GM23338 (cell line): ENCODE measurements around the gene GPR37L1. TPM values are rescaled to one million over a fixed set of nuclear protein-coding genes. Genes with fewer than 3 reads are reported as not detected.

Experiments
- ATAC-seq: fragments of 200-7000 bp; cut with Tn5 transposase; 3 replicates; pipeline ENCODE4 v1.9.1; 2020
- DNase-seq: peaks from one replicate; pipeline ENCODE4 v3.0.0-alpha.2; 2015; ENCODE audit warnings: low spot score
- H2AFZ ChIP-seq: fragments of 200-600 bp; sonication (generic); 2 replicates; pipeline ENCODE4 v1.8.0; 2016; ENCODE audit warnings: antibody characterized with exemption, mild to moderate bottlenecking, moderate library complexity
- H3F3A ChIP-seq: fragments of 200-600 bp; sonication (generic); replicated peaks from 2 replicates; pipeline ENCODE4 v1.8.0; 2017; ENCODE audit warnings: antibody characterized with exemption, mixed run types, low read depth
- H3K27ac ChIP-seq: fragments of 200-600 bp; sonication (generic); 2 replicates; pipeline ENCODE4 v1.6.1; 2016; ENCODE audit warnings: low read depth
- H3K27me3 ChIP-seq: fragments of 200-600 bp; sonication (generic); 2 replicates; pipeline ENCODE4 v1.8.0; 2016; ENCODE audit warnings: mild to moderate bottlenecking, mixed run types, moderate library complexity; ENCODE audit not compliant: insufficient read depth
- H3K36me3 ChIP-seq: fragments of 200-600 bp; sonication (generic); 2 replicates; pipeline ENCODE4 v1.8.0; 2016; ENCODE audit warnings: mild to moderate bottlenecking; ENCODE audit not compliant: insufficient read depth
- H3K4me1 ChIP-seq: fragments of 200-600 bp; sonication (generic); 2 replicates; pipeline ENCODE4 v1.8.0; 2016; ENCODE audit warnings: mild to moderate bottlenecking, moderate library complexity; ENCODE audit not compliant: insufficient read depth
- H3K4me2 ChIP-seq: fragments of 200-600 bp; sonication (generic); 2 replicates; pipeline ENCODE4 v1.7.1; 2017; ENCODE audit warnings: mixed run types
- H3K4me3 ChIP-seq: fragments of 200-600 bp; sonication (generic); 2 replicates; pipeline ENCODE4 v1.6.1; 2016; ENCODE audit warnings: mixed run types
- H3K79me2 ChIP-seq: fragments of 200-600 bp; sonication (generic); replicated peaks from 2 replicates; pipeline ENCODE4 v1.8.0; 2017; ENCODE audit warnings: mild to moderate bottlenecking; ENCODE audit not compliant: insufficient read depth
- H3K9me2 ChIP-seq: fragments of 200-600 bp; sonication (generic); 2 replicates; pipeline ENCODE4 v1.8.0; 2017; ENCODE audit not compliant: insufficient read depth
- H4K20me1 ChIP-seq: fragments of 200-600 bp; sonication (generic); replicated peaks from 2 replicates; pipeline ENCODE4 v1.8.0; 2017; ENCODE audit warnings: mild to moderate bottlenecking; ENCODE audit not compliant: insufficient read depth
- H3K27ac Mint-ChIP-seq: 2 replicates; pipeline ENCODE4 v1.8.0; 2020; ENCODE audit warnings: inconsistent platforms, mild to moderate bottlenecking, moderate library complexity, mixed read lengths
- H3K27me3 Mint-ChIP-seq: 3 replicates; pipeline ENCODE4 v1.8.0; 2022; ENCODE audit warnings: low read depth, mild to moderate bottlenecking, moderate library complexity, mixed read lengths, inconsistent platforms; ENCODE audit not compliant: insufficient read depth, poor library complexity
- H3K36me3 Mint-ChIP-seq: 3 replicates; pipeline ENCODE4 v1.8.0; 2021; ENCODE audit warnings: low read depth, mild to moderate bottlenecking, inconsistent platforms, moderate library complexity, mixed read lengths
- H3K4me1 Mint-ChIP-seq: 3 replicates; pipeline ENCODE4 v1.8.0; 2020; ENCODE audit warnings: mild to moderate bottlenecking, inconsistent platforms, mixed read lengths
- H3K4me3 Mint-ChIP-seq: 3 replicates; pipeline ENCODE4 v1.8.0; 2021; ENCODE audit warnings: moderate library complexity, mild to moderate bottlenecking, inconsistent platforms, mixed read lengths
- H3K9me3 Mint-ChIP-seq: 3 replicates; pipeline ENCODE4 v1.8.0; 2020; ENCODE audit warnings: moderate library complexity, mild to moderate bottlenecking, inconsistent platforms, mixed read lengths
- CREB1 ChIP-seq: fragments of 250-450 bp; sonication (Bioruptor Pico); IDR thresholded peaks from 2 replicates; pipeline ENCODE4 v1.5.0; 2020; ENCODE audit warnings: low read depth, mild to moderate bottlenecking, moderate library complexity
- ETS1 ChIP-seq: IDR thresholded peaks from 2 replicates; pipeline ENCODE4 v1.6.1; 2016; ENCODE audit warnings: antibody characterized with exemption
- EZH2 ChIP-seq: fragments of 200-600 bp; sonication (generic); IDR thresholded peaks from one replicate; pipeline ENCODE4 v1.8.0; 2017; ENCODE audit warnings: antibody characterized with exemption, mild to moderate bottlenecking, low read depth; ENCODE audit not compliant: unreplicated experiment
- EZH2phosphoT487 ChIP-seq: fragments of 200-600 bp; sonication (generic); IDR thresholded peaks from one replicate; pipeline ENCODE4 v1.8.1; 2018; ENCODE audit warnings: antibody characterized with exemption; ENCODE audit not compliant: unreplicated experiment
- JUNB ChIP-seq: IDR thresholded peaks from one replicate; pipeline ENCODE4 v1.6.1; 2016; ENCODE audit warnings: antibody characterized with exemption; ENCODE audit not compliant: unreplicated experiment
- NANOG ChIP-seq: IDR thresholded peaks from 2 replicates; pipeline ENCODE4 v1.6.1; 2016; ENCODE audit warnings: antibody characterized with exemption, borderline replicate concordance
- POLR2AphosphoS5 ChIP-seq: IDR thresholded peaks from 2 replicates; pipeline ENCODE4 v1.6.1; 2016; ENCODE audit warnings: antibody characterized with exemption, low read depth
- STAT1 ChIP-seq: IDR thresholded peaks from one replicate; pipeline ENCODE4 v1.6.1; 2016; ENCODE audit warnings: antibody characterized with exemption; ENCODE audit not compliant: unreplicated experiment
- ZNF331 ChIP-seq: fragments of 250-450 bp; sonication (Bioruptor Pico); IDR thresholded peaks from 2 replicates; pipeline ENCODE4 v1.5.0; 2020; ENCODE audit warnings: low read depth, mild to moderate bottlenecking, moderate library complexity
- polyA plus RNA-seq: library from polyadenylated mRNA; unstranded; fragments of >200 nt; fragmentation: Nextera tagmentation; extraction: Ambion mirVana; gene quantifications from 2 replicates; pipeline ENCODE4 v1.2.1, GENCODE V29; 2016
- total RNA-seq: library from RNA; depleted of rRNA; stranded (reverse); fragments of >200 nt; shearing (Covaris generic); gene quantifications from 2 replicates; pipeline ENCODE4 v1.2.3, GENCODE V29; 2014
- TF ChIP-seq, protein P1 (sequence below), 2 experiments: fragments of 200-600 bp in 1 of 2; sonication (generic) in 1 of 2; conservative IDR thresholded peaks; 2 replicates each; pipeline versions ENCODE4 v1.5.1 to v1.6.1; 2016 to 2017; ENCODE audit warnings: antibody characterized with exemption in 2 of 2, low read depth in 2 of 2, mild to moderate bottlenecking in 2 of 2, moderate library complexity in 1 of 2
- TF ChIP-seq, protein P2 (sequence below): fragments of 250-450 bp; sonication (Bioruptor Pico); IDR thresholded peaks from 2 replicates; pipeline ENCODE4 v1.5.0; 2020; ENCODE audit warnings: mild to moderate bottlenecking, moderate library complexity

The GPR37L1 gene
- total and polyA plus RNA-seq, 2 experiments from 2014 or later: 0.08 to 0.21 TPM

DNA sequence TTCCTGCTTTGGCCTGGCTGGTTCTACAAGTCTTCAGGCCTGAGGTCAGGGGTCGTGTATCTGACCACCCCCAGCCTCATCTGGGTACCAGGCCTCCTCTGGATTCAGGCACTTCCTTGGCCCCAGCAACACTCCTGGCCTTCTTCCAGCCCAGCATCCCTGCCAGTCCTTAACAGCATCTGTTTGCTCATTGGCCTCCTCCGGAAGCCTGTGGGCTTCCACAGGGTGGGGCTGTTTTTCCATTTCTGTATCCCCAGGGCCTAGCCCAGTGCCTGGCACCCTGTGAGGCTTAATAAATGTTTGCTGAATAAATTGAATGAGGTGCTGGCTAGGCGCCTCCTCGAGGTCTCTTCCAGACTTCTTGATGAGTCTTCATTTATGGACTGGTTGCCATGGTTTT lies 21.5 kb upstream of the GPR37L1 start:
- H3K27me3 Mint-ChIP-seq: peaks cover 5% of the 10 kb centered on the region
- H3K4me3 Mint-ChIP-seq: no peak overlapping the region
- ATAC-seq: peak; percentile 20
- H3K4me1 ChIP-seq: peaks cover 11% of the 10 kb centered on the region
- no peak overlapping the region for H3K27ac Mint-ChIP-seq
- peaks cover 22% of the 10 kb centered on the region for H3K4me1 Mint-ChIP-seq
- no peaks in the 10 kb centered on the region for H3K27me3 ChIP-seq
- H3F3A ChIP-seq: no peaks in the 10 kb centered on the region
- H3K4me2 ChIP-seq: peak overlapping the region; percentile 51; the same call in 1 of the 2 replicates
- no peak overlapping the region for H3K4me3 ChIP-seq
- H3K27ac ChIP-seq: no peak overlapping the region
- H3K9me2 ChIP-seq: no peaks in the 10 kb centered on the region
- no peaks in the 10 kb centered on the region for H3K36me3 Mint-ChIP-seq
- no peak for DNase-seq
- no peaks in the 10 kb centered on the region for H3K36me3 ChIP-seq
- H4K20me1 ChIP-seq: no peaks in the 10 kb centered on the region
- no peaks in the 10 kb centered on the region for H3K79me2 ChIP-seq
- H3K9me3 Mint-ChIP-seq: no peaks in the 10 kb centered on the region
- no peak for TF ChIP-seq NANOG
- TF ChIP-seq, protein P1, sequence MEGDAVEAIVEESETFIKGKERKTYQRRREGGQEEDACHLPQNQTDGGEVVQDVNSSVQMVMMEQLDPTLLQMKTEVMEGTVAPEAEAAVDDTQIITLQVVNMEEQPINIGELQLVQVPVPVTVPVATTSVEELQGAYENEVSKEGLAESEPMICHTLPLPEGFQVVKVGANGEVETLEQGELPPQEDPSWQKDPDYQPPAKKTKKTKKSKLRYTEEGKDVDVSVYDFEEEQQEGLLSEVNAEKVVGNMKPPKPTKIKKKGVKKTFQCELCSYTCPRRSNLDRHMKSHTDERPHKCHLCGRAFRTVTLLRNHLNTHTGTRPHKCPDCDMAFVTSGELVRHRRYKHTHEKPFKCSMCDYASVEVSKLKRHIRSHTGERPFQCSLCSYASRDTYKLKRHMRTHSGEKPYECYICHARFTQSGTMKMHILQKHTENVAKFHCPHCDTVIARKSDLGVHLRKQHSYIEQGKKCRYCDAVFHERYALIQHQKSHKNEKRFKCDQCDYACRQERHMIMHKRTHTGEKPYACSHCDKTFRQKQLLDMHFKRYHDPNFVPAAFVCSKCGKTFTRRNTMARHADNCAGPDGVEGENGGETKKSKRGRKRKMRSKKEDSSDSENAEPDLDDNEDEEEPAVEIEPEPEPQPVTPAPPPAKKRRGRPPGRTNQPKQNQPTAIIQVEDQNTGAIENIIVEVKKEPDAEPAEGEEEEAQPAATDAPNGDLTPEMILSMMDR (conservative IDR thresholded peaks at IDR 0.05; ENCODE audit: low read depth in 2 of 2): peak in 1 of 2 experiments; percentile 38; a peak in 2 of 4 replicates
- TF ChIP-seq ETS1: no peak
- H2AFZ ChIP-seq: peak overlapping the region; percentile 78

DNA sequence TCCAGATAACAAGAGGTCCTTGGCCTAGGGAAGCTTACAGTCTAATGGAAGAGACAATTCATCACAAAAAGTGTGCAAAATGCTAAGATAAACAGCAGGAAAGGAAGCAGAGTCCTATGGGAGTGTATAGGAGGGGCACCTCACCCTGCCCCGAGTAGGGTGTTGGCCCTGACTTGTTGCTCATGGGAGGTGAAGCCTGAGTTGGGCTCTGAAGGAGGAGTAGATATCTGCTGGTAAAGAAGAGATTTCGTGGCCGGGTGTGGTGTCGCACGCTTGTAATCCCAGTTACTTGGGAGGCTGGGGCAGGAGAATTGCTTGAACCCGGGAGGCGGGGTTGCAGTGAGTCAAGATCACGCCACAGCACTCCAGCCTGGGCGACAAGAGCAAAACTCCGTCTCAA lies 18.6 kb upstream of the GPR37L1 start:
- Mint-ChIP-seq H3K36me3 (no peaks in the 10 kb centered on the region), H3K4me1 (peaks cover 34% of the 10 kb centered on the region), H3K9me3 (no peaks in the 10 kb centered on the region), H3K4me3 (no peak overlapping the region), H3K27ac (no peak overlapping the region), H3K27me3 (peaks cover 6% of the 10 kb centered on the region)
- DNase-seq (no peak), ATAC-seq (no peak)
- Histone ChIP-seq H3F3A (no peaks in the 10 kb centered on the region), H3K27ac (no peak overlapping the region; the same call in 1 of the 2 replicates), H3K9me2 (no peaks in the 10 kb centered on the region), H3K4me3 (no peak overlapping the region), H4K20me1 (no peaks in the 10 kb centered on the region), H3K27me3 (no peaks in the 10 kb centered on the region), H3K79me2 (no peaks in the 10 kb centered on the region), H2AFZ (peak overlapping the region; percentile 56), H3K4me1 (peaks cover 15% of the 10 kb centered on the region), H3K36me3 (no peaks in the 10 kb centered on the region), H3K4me2 (no peak overlapping the region)
- TF ChIP-seq EZH2 (no peak), STAT1 (no peak), EZH2phosphoT487 (no peak), NANOG (no peak), CREB1 (no peak), POLR2AphosphoS5 (no peak), ZNF331 (CRISPR knock-in tag) (no peak), JUNB (no peak)
- TF ChIP-seq, protein P1 (conservative IDR thresholded peaks at IDR 0.05; ENCODE audit: low read depth in 2 of 2): no peak
- TF ChIP-seq, protein P2, sequence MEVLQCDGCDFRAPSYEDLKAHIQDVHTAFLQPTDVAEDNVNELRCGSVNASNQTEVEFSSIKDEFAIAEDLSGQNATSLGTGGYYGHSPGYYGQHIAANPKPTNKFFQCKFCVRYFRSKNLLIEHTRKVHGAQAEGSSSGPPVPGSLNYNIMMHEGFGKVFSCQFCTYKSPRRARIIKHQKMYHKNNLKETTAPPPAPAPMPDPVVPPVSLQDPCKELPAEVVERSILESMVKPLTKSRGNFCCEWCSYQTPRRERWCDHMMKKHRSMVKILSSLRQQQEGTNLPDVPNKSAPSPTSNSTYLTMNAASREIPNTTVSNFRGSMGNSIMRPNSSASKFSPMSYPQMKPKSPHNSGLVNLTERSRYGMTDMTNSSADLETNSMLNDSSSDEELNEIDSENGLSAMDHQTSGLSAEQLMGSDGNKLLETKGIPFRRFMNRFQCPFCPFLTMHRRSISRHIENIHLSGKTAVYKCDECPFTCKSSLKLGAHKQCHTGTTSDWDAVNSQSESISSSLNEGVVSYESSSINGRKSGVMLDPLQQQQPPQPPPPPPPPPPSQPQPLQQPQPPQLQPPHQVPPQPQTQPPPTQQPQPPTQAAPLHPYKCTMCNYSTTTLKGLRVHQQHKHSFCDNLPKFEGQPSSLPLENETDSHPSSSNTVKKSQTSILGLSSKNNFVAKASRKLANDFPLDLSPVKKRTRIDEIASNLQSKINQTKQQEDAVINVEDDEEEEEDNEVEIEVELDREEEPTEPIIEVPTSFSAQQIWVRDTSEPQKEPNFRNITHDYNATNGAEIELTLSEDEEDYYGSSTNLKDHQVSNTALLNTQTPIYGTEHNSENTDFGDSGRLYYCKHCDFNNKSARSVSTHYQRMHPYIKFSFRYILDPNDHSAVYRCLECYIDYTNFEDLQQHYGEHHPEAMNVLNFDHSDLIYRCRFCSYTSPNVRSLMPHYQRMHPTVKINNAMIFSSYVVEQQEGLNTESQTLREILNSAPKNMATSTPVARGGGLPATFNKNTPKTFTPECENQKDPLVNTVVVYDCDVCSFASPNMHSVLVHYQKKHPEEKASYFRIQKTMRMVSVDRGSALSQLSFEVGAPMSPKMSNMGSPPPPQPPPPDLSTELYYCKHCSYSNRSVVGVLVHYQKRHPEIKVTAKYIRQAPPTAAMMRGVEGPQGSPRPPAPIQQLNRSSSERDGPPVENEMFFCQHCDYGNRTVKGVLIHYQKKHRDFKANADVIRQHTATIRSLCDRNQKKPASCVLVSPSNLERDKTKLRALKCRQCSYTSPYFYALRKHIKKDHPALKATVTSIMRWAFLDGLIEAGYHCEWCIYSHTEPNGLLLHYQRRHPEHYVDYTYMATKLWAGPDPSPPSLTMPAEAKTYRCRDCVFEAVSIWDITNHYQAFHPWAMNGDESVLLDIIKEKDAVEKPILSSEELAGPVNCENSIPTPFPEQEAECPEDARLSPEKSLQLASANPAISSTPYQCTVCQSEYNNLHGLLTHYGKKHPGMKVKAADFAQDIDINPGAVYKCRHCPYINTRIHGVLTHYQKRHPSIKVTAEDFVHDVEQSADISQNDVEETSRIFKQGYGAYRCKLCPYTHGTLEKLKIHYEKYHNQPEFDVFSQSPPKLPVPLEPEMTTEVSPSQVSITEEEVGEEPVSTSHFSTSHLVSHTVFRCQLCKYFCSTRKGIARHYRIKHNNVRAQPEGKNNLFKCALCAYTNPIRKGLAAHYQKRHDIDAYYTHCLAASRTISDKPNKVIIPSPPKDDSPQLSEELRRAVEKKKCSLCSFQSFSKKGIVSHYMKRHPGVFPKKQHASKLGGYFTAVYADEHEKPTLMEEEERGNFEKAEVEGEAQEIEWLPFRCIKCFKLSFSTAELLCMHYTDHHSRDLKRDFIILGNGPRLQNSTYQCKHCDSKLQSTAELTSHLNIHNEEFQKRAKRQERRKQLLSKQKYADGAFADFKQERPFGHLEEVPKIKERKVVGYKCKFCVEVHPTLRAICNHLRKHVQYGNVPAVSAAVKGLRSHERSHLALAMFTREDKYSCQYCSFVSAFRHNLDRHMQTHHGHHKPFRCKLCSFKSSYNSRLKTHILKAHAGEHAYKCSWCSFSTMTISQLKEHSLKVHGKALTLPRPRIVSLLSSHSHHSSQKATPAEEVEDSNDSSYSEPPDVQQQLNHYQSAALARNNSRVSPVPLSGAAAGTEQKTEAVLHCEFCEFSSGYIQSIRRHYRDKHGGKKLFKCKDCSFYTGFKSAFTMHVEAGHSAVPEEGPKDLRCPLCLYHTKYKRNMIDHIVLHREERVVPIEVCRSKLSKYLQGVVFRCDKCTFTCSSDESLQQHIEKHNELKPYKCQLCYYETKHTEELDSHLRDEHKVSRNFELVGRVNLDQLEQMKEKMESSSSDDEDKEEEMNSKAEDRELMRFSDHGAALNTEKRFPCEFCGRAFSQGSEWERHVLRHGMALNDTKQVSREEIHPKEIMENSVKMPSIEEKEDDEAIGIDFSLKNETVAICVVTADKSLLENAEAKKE (CRISPR knock-in tag): no peak
